Measurements from ENCODE around the gene PLCB1. TPM values are rescaled to one million over a fixed set of nuclear protein-coding genes. Genes with fewer than 3 reads are reported as not detected.

Gene PLCB1
- total RNA-seq, 4 donors from 2014 or later, result 7.2 to 28.1 (median 9.6) TPM

GRCh38 chr20:8163543-8163942 lies 31.5 kb downstream of the PLCB1 start:
- H3K36me3 ChIP-seq, result no peaks in the 10 kb centered on the region
- H3K9me3 ChIP-seq, result no peaks in the 10 kb centered on the region
- H3K27me3 ChIP-seq, result no peaks in the 10 kb centered on the region
- no peak for DNase-seq
- TF ChIP-seq POLR2A (IDR thresholded peaks at IDR 0.05) (no peak), CTCF (IDR thresholded peaks at IDR 0.05) (no peak)
- no peaks in the 10 kb centered on the region for H3K4me1 ChIP-seq
- H3K4me3 ChIP-seq, result no peak overlapping the region
- H3K27ac ChIP-seq, result no peak overlapping the region

- no peaks in the 10 kb centered on the region for H3K27me3 ChIP-seq
- no peak for TF ChIP-seq POLR2A (IDR thresholded peaks at IDR 0.05)
- TF ChIP-seq CTCF (IDR thresholded peaks at IDR 0.05), result no peak
- no peaks in the 10 kb centered on the region for H3K36me3 ChIP-seq
- no peak overlapping the region for H3K4me3 ChIP-seq
- H3K27ac ChIP-seq, result no peak overlapping the region
- no peak for DNase-seq
- H3K9me3 ChIP-seq, result no peaks in the 10 kb centered on the region
- no peaks in the 10 kb centered on the region for H3K4me1 ChIP-seq
Measured at GRCh38 chr20:8166730-8167129, 34.7 kb downstream of the PLCB1 start.

GRCh38 chr20:8168785-8169288 lies 36.8 kb downstream of the PLCB1 start:
- Histone ChIP-seq H3K4me3 (no peak overlapping the region), H3K4me1 (no peaks in the 10 kb centered on the region), H3K27me3 (no peaks in the 10 kb centered on the region), H3K36me3 (no peaks in the 10 kb centered on the region), H3K27ac (no peak overlapping the region), H3K9me3 (no peaks in the 10 kb centered on the region)
- DNase-seq, result no peak
- TF ChIP-seq POLR2A (IDR thresholded peaks at IDR 0.05) (no peak), CTCF (IDR thresholded peaks at IDR 0.05) (no peak)

- no peak overlapping the region for H3K27ac ChIP-seq
- H3K4me1 ChIP-seq, result no peaks in the 10 kb centered on the region
- H3K36me3 ChIP-seq, result no peaks in the 10 kb centered on the region
- no peak for TF ChIP-seq POLR2A (IDR thresholded peaks at IDR 0.05)
- TF ChIP-seq CTCF (IDR thresholded peaks at IDR 0.05), result no peak
- no peaks in the 10 kb centered on the region for H3K9me3 ChIP-seq
- DNase-seq, result no peak
- H3K27me3 ChIP-seq, result no peaks in the 10 kb centered on the region
- no peak overlapping the region for H3K4me3 ChIP-seq
Measured at GRCh38 chr20:8170921-8171320, 38.9 kb downstream of the PLCB1 start.

- no peak for DNase-seq
- Histone ChIP-seq H3K36me3 (no peaks in the 10 kb centered on the region), H3K4me1 (no peaks in the 10 kb centered on the region), H3K4me3 (no peak overlapping the region), H3K27ac (no peak overlapping the region), H3K27me3 (no peaks in the 10 kb centered on the region), H3K9me3 (no peaks in the 10 kb centered on the region)
- no peak for TF ChIP-seq POLR2A (IDR thresholded peaks at IDR 0.05)
- no peak for TF ChIP-seq CTCF (IDR thresholded peaks at IDR 0.05)
Measured at GRCh38 chr20:8172191-8172590, 40.1 kb downstream of the PLCB1 start.

Data from Peyer's patch (tissue), 4 donors.